ENCODE data around the gene DPEP3.

GRCh38 chr16:67934306-67935100 is 45.8 kb downstream of the DPEP3 start:
- TF ChIP-seq, protein P1, sequence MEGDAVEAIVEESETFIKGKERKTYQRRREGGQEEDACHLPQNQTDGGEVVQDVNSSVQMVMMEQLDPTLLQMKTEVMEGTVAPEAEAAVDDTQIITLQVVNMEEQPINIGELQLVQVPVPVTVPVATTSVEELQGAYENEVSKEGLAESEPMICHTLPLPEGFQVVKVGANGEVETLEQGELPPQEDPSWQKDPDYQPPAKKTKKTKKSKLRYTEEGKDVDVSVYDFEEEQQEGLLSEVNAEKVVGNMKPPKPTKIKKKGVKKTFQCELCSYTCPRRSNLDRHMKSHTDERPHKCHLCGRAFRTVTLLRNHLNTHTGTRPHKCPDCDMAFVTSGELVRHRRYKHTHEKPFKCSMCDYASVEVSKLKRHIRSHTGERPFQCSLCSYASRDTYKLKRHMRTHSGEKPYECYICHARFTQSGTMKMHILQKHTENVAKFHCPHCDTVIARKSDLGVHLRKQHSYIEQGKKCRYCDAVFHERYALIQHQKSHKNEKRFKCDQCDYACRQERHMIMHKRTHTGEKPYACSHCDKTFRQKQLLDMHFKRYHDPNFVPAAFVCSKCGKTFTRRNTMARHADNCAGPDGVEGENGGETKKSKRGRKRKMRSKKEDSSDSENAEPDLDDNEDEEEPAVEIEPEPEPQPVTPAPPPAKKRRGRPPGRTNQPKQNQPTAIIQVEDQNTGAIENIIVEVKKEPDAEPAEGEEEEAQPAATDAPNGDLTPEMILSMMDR (IDR thresholded peaks at IDR 0.05; ENCODE audit: low read depth, low read length), result no peak
- TF ChIP-seq EZH2phosphoT487 (IDR thresholded peaks at IDR 0.05; ENCODE audit: low read depth), result no peak
